ENCODE data around the gene MTG2. TPM values are rescaled to one million over a fixed set of nuclear protein-coding genes. Genes with fewer than 3 reads are reported as not detected.
A peak's percentile ranks its signal among the peaks of the same experiment; 100 is the strongest.

MTG2 gene
- total and polyA plus RNA-seq, 2 of the 13 experiments (the other 11 are each of a cell fraction or from before 2014, with no cell fraction given) = 20.4 to 37.8 TPM

DNA sequence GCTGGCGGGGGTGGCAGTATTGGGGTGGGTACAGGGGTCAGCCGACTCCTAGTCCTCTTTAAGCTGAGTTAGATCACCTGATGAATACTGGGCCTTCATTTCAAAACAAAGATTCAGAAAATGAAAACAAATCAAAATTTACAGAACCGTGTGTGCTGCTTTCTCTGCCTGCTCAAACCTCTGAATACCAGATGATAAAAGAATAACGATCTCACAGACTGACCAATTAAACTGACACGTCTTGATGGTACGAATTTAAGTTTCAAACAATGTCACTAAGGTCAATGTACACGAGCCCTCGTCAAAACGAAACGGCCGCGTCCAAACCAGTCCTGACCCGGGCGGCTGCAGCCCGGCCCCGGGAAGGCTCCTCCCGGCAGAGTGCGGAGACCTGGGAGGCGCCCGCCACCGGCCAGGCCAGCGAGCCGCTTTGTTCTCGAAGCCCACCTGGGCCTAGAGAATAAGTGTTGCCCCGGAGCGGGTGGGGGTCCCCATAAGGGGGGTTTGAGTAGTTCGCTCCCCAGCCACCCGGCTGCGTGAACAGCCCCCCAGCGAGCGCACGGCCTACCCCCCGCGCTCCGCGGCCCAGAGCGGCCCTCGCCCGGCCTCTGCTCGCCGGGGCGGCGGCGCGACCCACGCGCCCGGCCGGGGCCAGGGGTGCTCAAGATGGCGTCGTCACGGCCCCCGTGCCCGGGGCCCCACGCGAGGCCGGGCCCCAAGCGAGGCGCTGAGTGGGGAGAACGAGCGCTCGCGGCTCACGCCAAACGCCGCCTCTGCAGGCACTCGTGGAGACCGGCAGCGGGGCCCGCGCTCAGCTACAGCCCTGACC lies 40.4 kb upstream of the MTG2 start:
- ChIA-PET POLR2A (interaction anchor here (1.0 to 3.4 kb wide), 10 partner anchors 10 to 233 kb away, joined by 3 to 45 read pairs (median 4); partner anchors contain the start of genes LSM14B and TAF4), CTCF (ENCODE audit: low intra/inter-chr PET ratio, low total read pairs) (interaction anchor here (0.5 to 3.5 kb wide), 2 partner anchors 118 to 132 kb away, joined by 3 to 13 read pairs; no protein-coding TSS in a partner anchor)
- Histone ChIP-seq H3K36me3 (replicated peaks in 1 of 2; ENCODE audit: control insufficient read depth in 1 of 2, insufficient read depth in 2 of 2, low read length in 2 of 2) (peaks cover 23 to 35% of the 10 kb centered on the region in 2 experiments), H3K9ac (ENCODE audit: insufficient read depth, low read depth, low read length) (peak overlapping the region; percentile 90), H3K4me1 (ENCODE audit: insufficient read depth, low read length) (peaks cover 51% of the 10 kb centered on the region), H3K9me3 (ENCODE audit: low read length) (no peaks in the 10 kb centered on the region), H3K27ac (ENCODE audit: extremely low read length, insufficient read depth, low read length) (peak overlapping the region; percentile 72), H3K27me3 (ENCODE audit: control insufficient read depth in 1 of 2, insufficient read depth in 2 of 2, low read length in 2 of 2) (no peaks in the 10 kb centered on the region; a peak in 1 of 5 replicates), H3K4me3 (replicated peaks in 1 of 3; ENCODE audit: insufficient read depth in 1 of 3, low read depth in 2 of 3, low read length in 3 of 3) (peak overlapping the region; percentile 87 to 93 (median 88)), H3K79me2 (ENCODE audit: insufficient read depth, low read length) (peaks cover 76% of the 10 kb centered on the region), H4K20me1 (ENCODE audit: insufficient read depth, low read length) (peaks cover 53% of the 10 kb centered on the region), H3K4me2 (ENCODE audit: low read depth, low read length) (peak overlapping the region; percentile 90), H2AFZ (ENCODE audit: low read length) (no peak overlapping the region)
- no peak for ATAC-seq
- under 1% methylated on average over 36 of the region's 71 CpGs for WGBS (ENCODE audit: low lambda C conversion rate)
- DNase-seq (ENCODE audit: low spot score) = no peak
- no TSS peak for BruUV-seq (replicated peaks)
- in situ Hi-C loops (cut with HindIII; ENCODE audit: extremely low pct_ligation_motif_present, low pct_unique_long_range_greater_than_20kb) (loop anchor here (5.0 kb wide), 1 partner anchor 130 kb away; no protein-coding TSS in a partner anchor), intact Hi-C loops (cut with micrococcal nuclease; ENCODE audit: unreplicated experiment) (no loop called here)
- FAIRE-seq = no peak
- TF ChIP-seq NCOA1 (CRISPR knock-in tag; IDR thresholded peaks at IDR 0.05) (peak; percentile 56; the same call in 1 of the 2 replicates), HNRNPL (IDR thresholded peaks at IDR 0.05; ENCODE audit: low read depth, low read length) (no peak), HNF4G (IDR thresholded peaks at IDR 0.05; ENCODE audit: borderline replicate concordance, low read depth, low read length) (no peak), HNF4G (CRISPR knock-in tag; IDR thresholded peaks at IDR 0.05; ENCODE audit: borderline replicate concordance, low read depth) (peak; percentile 46; the same call in 1 of the 2 replicates), ZNF780A (CRISPR knock-in tag; IDR thresholded peaks at IDR 0.05) (no peak), TCF12 (IDR thresholded peaks at IDR 0.05) (no peak), TCF12 (CRISPR knock-in tag; IDR thresholded peaks at IDR 0.05) (peak; percentile 79; the same call in 1 of the 2 replicates), TAF1 (CRISPR knock-in tag; IDR thresholded peaks at IDR 0.05) (peak; percentile 15; the same call in 1 of the 2 replicates), BHLHE40 (IDR thresholded peaks at IDR 0.05; ENCODE audit: low read length) (no peak), AGO1 (IDR thresholded peaks at IDR 0.05; ENCODE audit: low read depth, low read length, poor library complexity, severe bottlenecking) (peak; percentile 33), FOSL2 (CRISPR knock-in tag; IDR thresholded peaks at IDR 0.05) (no peak), ZNF136 (CRISPR knock-in tag; IDR thresholded peaks at IDR 0.05; ENCODE audit: low read depth) (0 out of 2 replicates have a peak, but pooled peaks have one; percentile 34), HBP1 (CRISPR knock-in tag; IDR thresholded peaks at IDR 0.05; ENCODE audit: low read depth) (0 out of 2 replicates have a peak, but pooled peaks have one; percentile 32), KDM5A (IDR thresholded peaks at IDR 0.05; ENCODE audit: borderline replicate concordance, low read length) (peak; percentile 31; the same call in 1 of the 2 replicates), CHCHD3 (CRISPR knock-in tag; IDR thresholded peaks at IDR 0.05) (0 out of 2 replicates have a peak, but pooled peaks have one; percentile 31), YY1 (IDR thresholded peaks at IDR 0.05; ENCODE audit: insufficient read depth, insufficient replicate concordance, low read depth, low read length) (peak; percentile 74)
- TF ChIP-seq, protein P1, sequence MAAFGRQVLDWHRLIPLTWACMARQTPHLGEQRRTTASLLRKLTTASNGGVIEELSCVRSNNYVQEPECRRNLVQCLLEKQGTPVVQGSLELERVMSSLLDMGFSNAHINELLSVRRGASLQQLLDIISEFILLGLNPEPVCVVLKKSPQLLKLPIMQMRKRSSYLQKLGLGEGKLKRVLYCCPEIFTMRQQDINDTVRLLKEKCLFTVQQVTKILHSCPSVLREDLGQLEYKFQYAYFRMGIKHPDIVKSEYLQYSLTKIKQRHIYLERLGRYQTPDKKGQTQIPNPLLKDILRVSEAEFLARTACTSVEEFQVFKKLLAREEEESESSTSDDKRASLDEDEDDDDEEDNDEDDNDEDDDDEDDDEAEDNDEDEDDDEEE (CRISPR knock-in tag; IDR thresholded peaks at IDR 0.05) = peak; percentile 7; the same call in 1 of the 2 replicates
- TF ChIP-seq, protein P2, sequence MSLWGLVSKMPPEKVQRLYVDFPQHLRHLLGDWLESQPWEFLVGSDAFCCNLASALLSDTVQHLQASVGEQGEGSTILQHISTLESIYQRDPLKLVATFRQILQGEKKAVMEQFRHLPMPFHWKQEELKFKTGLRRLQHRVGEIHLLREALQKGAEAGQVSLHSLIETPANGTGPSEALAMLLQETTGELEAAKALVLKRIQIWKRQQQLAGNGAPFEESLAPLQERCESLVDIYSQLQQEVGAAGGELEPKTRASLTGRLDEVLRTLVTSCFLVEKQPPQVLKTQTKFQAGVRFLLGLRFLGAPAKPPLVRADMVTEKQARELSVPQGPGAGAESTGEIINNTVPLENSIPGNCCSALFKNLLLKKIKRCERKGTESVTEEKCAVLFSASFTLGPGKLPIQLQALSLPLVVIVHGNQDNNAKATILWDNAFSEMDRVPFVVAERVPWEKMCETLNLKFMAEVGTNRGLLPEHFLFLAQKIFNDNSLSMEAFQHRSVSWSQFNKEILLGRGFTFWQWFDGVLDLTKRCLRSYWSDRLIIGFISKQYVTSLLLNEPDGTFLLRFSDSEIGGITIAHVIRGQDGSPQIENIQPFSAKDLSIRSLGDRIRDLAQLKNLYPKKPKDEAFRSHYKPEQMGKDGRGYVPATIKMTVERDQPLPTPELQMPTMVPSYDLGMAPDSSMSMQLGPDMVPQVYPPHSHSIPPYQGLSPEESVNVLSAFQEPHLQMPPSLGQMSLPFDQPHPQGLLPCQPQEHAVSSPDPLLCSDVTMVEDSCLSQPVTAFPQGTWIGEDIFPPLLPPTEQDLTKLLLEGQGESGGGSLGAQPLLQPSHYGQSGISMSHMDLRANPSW (CRISPR knock-in tag; IDR thresholded peaks at IDR 0.05; ENCODE audit: borderline replicate concordance) = no peak

Measured in HepG2 (cell line).